WTC11 (cell line): ENCODE measurements around the gene NANP. TPM values are rescaled to one million over a fixed set of nuclear protein-coding genes. Genes with fewer than 3 reads are reported as not detected.

ENCODE experiments used
- ATAC-seq: fragments of 200-7000 bp; cut with Tn5 transposase; 2 replicates; pipeline ENCODE4 v1.10.0; 2021; ENCODE audit warnings: mild to moderate bottlenecking, moderate library complexity
- CTCF ChIA-PET: fragments of 300-600 bp; sonication (Branson Sonifier 250); formaldehyde crosslinking; loops from one replicate; lab custom pipeline; 2021; ENCODE audit warnings: antibody characterized with exemption; lab: Charles Lee
- POLR2A ChIA-PET: fragments of 350-600 bp; sonication (Branson Sonifier 250); formaldehyde crosslinking; loops from one replicate; lab custom pipeline; 2021; ENCODE audit warnings: antibody characterized with exemption; lab: Charles Lee
- DNase-seq: peaks from one replicate; pipeline ENCODE4 v3.0.0; 2021; ENCODE audit warnings: low spot score
- H3K27ac Mint-ChIP-seq: 2 replicates; pipeline ENCODE4 v1.8.0; 2021; ENCODE audit warnings: mixed read lengths
- H3K27me3 Mint-ChIP-seq: 2 replicates; pipeline ENCODE4 v1.8.0; 2021; ENCODE audit warnings: low read depth, mild to moderate bottlenecking, moderate library complexity, mixed read lengths
- H3K36me3 Mint-ChIP-seq: 2 replicates; pipeline ENCODE4 v1.8.0; 2021; ENCODE audit warnings: mixed read lengths
- H3K4me1 Mint-ChIP-seq: 2 replicates; pipeline ENCODE4 v1.8.0; 2022; ENCODE audit warnings: mixed read lengths
- H3K4me3 Mint-ChIP-seq: 2 replicates; pipeline ENCODE4 v1.8.0; 2021; ENCODE audit warnings: mild to moderate bottlenecking, moderate library complexity, mixed read lengths
- H3K9me3 Mint-ChIP-seq: 2 replicates; pipeline ENCODE4 v1.8.0; 2021; ENCODE audit warnings: mixed read lengths
- CBFB ChIP-seq: sonication (generic); formaldehyde crosslinking; IDR thresholded peaks from 2 replicates; pipeline ENCODE4 v1.8.1; 2022; ENCODE audit warnings: mild to moderate bottlenecking, low read depth, missing genetic modification reagents
- CREM ChIP-seq: sonication (generic); formaldehyde crosslinking; IDR thresholded peaks from 2 replicates; pipeline ENCODE4 v1.8.1; 2022; ENCODE audit warnings: mild to moderate bottlenecking, missing genetic modification reagents, moderate library complexity
- ELF4 ChIP-seq: sonication (generic); formaldehyde crosslinking; IDR thresholded peaks from 2 replicates; pipeline ENCODE4 v1.8.1; 2022; ENCODE audit warnings: low read depth, mild to moderate bottlenecking, moderate library complexity, missing genetic modification reagents
- EMX1 ChIP-seq: fragments of 250-450 bp; sonication (Bioruptor Pico); IDR thresholded peaks from 2 replicates; pipeline ENCODE4 v1.8.0; 2021; ENCODE audit warnings: mild to moderate bottlenecking
- ETV6 ChIP-seq: sonication (generic); formaldehyde crosslinking; IDR thresholded peaks from 2 replicates; pipeline ENCODE4 v1.8.1; 2022; ENCODE audit warnings: mild to moderate bottlenecking, missing genetic modification reagents
- FOXJ3 ChIP-seq: sonication (generic); formaldehyde crosslinking; IDR thresholded peaks from 2 replicates; pipeline ENCODE4 v1.9.0; 2021; ENCODE audit warnings: missing genetic modification reagents, mild to moderate bottlenecking, borderline replicate concordance
- FOXP4 ChIP-seq: sonication (generic); formaldehyde crosslinking; IDR thresholded peaks from 2 replicates; pipeline ENCODE4 v1.8.0; 2022; ENCODE audit warnings: mild to moderate bottlenecking, missing genetic modification reagents
- GABPB1 ChIP-seq: sonication (generic); formaldehyde crosslinking; IDR thresholded peaks from 2 replicates; pipeline ENCODE4 v1.8.1; 2023; ENCODE audit warnings: mild to moderate bottlenecking, missing genetic modification reagents
- HMGA2 ChIP-seq: fragments of 250-450 bp; sonication (Bioruptor Pico); IDR thresholded peaks from 2 replicates; pipeline ENCODE4 v1.4.0; 2021; ENCODE audit warnings: mild to moderate bottlenecking, moderate library complexity
- IRF2 ChIP-seq: sonication (generic); formaldehyde crosslinking; IDR thresholded peaks from 2 replicates; pipeline ENCODE4 v1.8.0; 2022; ENCODE audit warnings: low read depth, missing genetic modification reagents, borderline replicate concordance
- MYBL2 ChIP-seq: sonication (generic); formaldehyde crosslinking; IDR thresholded peaks from 2 replicates; pipeline ENCODE4 v1.8.1; 2023; ENCODE audit warnings: mild to moderate bottlenecking, moderate library complexity, missing genetic modification reagents
- NFATC4 ChIP-seq: fragments of 250-450 bp; sonication (Bioruptor Pico); IDR thresholded peaks from 2 replicates; pipeline ENCODE4 v1.9.0; 2021; ENCODE audit warnings: mild to moderate bottlenecking
- NR3C1 ChIP-seq: sonication (generic); formaldehyde crosslinking; conservative IDR thresholded peaks from 2 replicates; pipeline ENCODE4 v1.8.1; 2023; ENCODE audit warnings: low read depth, mild to moderate bottlenecking, missing genetic modification reagents
- SMAD3 ChIP-seq: sonication (generic); formaldehyde crosslinking; IDR thresholded peaks from 2 replicates; pipeline ENCODE4 v1.8.0; 2022; ENCODE audit warnings: missing genetic modification reagents, mild to moderate bottlenecking, borderline replicate concordance
- SMAD4 ChIP-seq: sonication (generic); formaldehyde crosslinking; IDR thresholded peaks from 2 replicates; pipeline ENCODE4 v1.8.0; 2022; ENCODE audit warnings: mild to moderate bottlenecking, missing genetic modification reagents
- SP1 ChIP-seq: sonication (generic); formaldehyde crosslinking; conservative IDR thresholded peaks from 2 replicates; pipeline ENCODE4 v1.8.1; 2022; ENCODE audit warnings: missing genetic modification reagents
- TP53 ChIP-seq: sonication (generic); formaldehyde crosslinking; IDR thresholded peaks from 2 replicates; pipeline ENCODE4 v1.8.1; 2023; ENCODE audit warnings: mild to moderate bottlenecking, missing genetic modification reagents
- ZNF532 ChIP-seq: fragments of 250-450 bp; sonication (Bioruptor Pico); IDR thresholded peaks from 2 replicates; pipeline ENCODE4 v1.9.0; 2021; ENCODE audit warnings: mild to moderate bottlenecking, borderline replicate concordance
- total RNA-seq: library from RNA; stranded (reverse); gene quantifications from 3 replicates; pipeline ENCODE4 v1.2.3, GENCODE V29; 2021
- TF ChIP-seq, protein P1 (sequence below): fragments of 250-450 bp; sonication (Bioruptor Pico); conservative IDR thresholded peaks from 2 replicates; pipeline ENCODE4 v1.9.0; 2021; ENCODE audit warnings: mild to moderate bottlenecking
- TF ChIP-seq, protein P2 (sequence below): fragments of 250-450 bp; sonication (Bioruptor Pico); IDR thresholded peaks from 2 replicates; pipeline ENCODE4 v2.1.2; 2022; ENCODE audit warnings: mild to moderate bottlenecking, moderate library complexity
- TF ChIP-seq, protein P3 (sequence below): sonication (generic); formaldehyde crosslinking; conservative IDR thresholded peaks from 2 replicates; pipeline ENCODE4 v1.8.1; 2022; ENCODE audit warnings: mild to moderate bottlenecking, missing genetic modification reagents

Gene NANP
- total RNA-seq, 1 experiment from 2014 or later: 4.8 TPM

DNA sequence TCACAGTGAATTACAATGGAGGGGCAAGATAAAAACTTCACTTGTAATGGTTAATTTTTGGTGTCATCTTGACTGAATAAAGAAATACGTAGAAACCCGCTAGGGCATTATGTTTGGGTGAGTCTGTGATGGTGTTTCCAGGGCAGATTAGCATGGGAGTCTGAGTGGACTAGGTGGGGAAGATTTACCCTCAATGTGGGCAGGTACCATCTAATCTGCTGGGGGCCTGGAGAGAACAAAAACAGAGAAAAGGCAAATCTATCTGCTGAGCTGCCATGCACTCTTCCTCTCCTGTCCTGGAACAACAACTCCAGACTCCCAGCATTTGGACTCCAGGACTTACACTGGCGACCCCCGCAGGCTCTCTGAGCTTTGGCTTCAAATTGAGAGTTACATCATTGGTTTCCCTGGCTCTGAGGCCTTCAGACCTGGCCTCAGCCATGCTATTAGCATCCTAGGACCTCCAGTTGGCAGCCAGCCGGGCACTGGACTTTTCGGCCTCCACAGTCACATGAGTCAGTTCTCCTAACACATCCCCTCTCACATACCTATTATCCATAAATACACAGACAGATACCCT lies 58.1 kb downstream of the NANP start (continued):
- no peak for TF ChIP-seq ZNF532 (CRISPR knock-in tag)
- TF ChIP-seq, all 79 proteins: peak for 0

DNA sequence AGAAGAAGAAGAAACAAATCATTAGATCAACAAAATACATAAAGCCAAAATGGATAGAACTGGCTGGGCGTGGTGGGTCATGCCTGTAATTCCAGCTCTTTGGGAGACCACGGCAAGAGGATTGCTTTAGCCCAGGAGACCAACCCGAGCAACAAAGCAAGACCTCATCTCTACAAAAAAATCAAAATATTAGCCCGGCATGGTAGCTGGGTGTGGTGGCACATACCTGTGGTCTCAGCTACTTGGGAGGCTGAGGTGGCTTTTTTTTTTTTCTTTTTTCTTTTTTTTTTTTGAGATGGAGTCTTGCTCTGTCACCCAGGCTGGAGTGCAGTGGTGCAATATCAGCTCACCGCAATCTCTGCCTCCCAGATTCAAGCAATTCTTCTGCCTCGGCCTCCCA lies 59.9 kb downstream of the NANP start:
- DNase-seq: no peak
- peaks cover 26% of the 10 kb centered on the region for H3K4me1 Mint-ChIP-seq
- no peak overlapping the region for H3K4me3 Mint-ChIP-seq
- H3K9me3 Mint-ChIP-seq: peaks cover 19% of the 10 kb centered on the region
- no peak for ATAC-seq
- TF ChIP-seq, protein P1, sequence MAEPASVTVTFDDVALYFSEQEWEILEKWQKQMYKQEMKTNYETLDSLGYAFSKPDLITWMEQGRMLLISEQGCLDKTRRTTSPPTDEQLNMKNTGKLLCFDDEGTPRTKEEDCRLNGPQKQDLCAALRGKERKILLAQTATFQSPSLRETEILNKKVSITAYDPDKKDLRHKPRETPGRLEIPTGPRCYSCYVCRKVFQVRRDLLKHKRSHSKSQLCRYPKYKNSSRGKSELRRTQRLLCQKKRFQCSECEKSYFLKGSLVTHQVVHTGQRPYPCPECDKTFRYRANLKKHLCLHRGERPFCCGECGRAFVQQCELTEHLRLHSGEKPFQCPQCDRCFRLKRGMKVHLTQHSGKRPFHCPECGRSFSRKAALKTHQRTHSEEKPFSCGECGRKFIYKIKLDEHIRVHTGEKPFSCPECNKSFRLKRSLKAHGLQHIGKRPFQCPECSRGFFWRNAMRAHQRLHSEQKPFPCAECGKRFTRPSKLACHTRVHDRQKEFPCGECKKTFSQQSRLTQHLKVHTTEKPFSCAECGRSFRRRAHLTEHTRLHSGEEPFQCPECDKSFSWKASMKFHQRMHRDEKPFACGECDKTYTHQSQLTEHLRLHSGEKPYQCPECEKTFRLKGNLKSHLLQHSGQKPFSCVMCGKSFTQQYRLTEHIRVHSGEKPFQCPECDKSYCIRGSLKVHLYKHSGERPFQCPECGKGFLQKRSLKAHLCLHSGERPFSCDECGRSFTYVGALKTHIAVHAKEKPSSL: no peak
- no peak for TF ChIP-seq SMAD4 (CRISPR knock-in tag)
- no peak for TF ChIP-seq HMGA2
- TF ChIP-seq, protein P2, sequence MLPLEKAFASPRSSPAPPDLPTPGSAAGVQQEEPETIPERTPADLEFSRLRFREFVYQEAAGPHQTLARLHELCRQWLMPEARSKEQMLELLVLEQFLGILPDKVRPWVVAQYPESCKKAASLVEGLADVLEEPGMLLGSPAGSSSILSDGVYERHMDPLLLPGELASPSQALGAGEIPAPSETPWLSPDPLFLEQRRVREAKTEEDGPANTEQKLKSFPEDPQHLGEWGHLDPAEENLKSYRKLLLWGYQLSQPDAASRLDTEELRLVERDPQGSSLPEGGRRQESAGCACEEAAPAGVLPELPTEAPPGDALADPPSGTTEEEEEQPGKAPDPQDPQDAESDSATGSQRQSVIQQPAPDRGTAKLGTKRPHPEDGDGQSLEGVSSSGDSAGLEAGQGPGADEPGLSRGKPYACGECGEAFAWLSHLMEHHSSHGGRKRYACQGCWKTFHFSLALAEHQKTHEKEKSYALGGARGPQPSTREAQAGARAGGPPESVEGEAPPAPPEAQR (CRISPR knock-in tag): no peak
- no peak for TF ChIP-seq ELF4 (CRISPR knock-in tag)
- TF ChIP-seq CREM (CRISPR knock-in tag): no peak
- no peak for TF ChIP-seq EMX1 (CRISPR knock-in tag)
- TF ChIP-seq MYBL2 (CRISPR knock-in tag): no peak
- TF ChIP-seq NFATC4: no peak
- no peak for TF ChIP-seq CBFB
- no peak for TF ChIP-seq FOXJ3 (CRISPR knock-in tag)
- no peak for TF ChIP-seq SP1 (CRISPR knock-in tag)
- TF ChIP-seq GABPB1 (CRISPR knock-in tag): no peak
- TF ChIP-seq, protein P3, sequence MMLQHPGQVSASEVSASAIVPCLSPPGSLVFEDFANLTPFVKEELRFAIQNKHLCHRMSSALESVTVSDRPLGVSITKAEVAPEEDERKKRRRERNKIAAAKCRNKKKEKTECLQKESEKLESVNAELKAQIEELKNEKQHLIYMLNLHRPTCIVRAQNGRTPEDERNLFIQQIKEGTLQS (CRISPR knock-in tag): no peak
- no peak for TF ChIP-seq TP53
- no peak for TF ChIP-seq IRF2 (CRISPR knock-in tag)
- TF ChIP-seq SMAD3 (CRISPR knock-in tag): no peak
- TF ChIP-seq NR3C1 (CRISPR knock-in tag): no peak
- no peak for TF ChIP-seq FOXP4 (CRISPR knock-in tag)
- no peak for TF ChIP-seq ETV6
- ChIA-PET POLR2A (no interaction called here), CTCF (no interaction called here)
- H3K36me3 Mint-ChIP-seq: peaks cover 38% of the 10 kb centered on the region
- no peak overlapping the region for H3K27ac Mint-ChIP-seq
- H3K27me3 Mint-ChIP-seq: no peaks in the 10 kb centered on the region
